Measurements from ENCODE around the gene PTK7. TPM values are rescaled to one million over a fixed set of nuclear protein-coding genes. Genes with fewer than 3 reads are reported as not detected.

PTK7 gene
- total RNA-seq, 1 experiment from 2014 or later, result 165 TPM

GRCh38 chr6:43181621-43181941 is 105.5 kb downstream of the PTK7 start:
- ChIA-PET CTCF (interaction anchor here (0.8 to 1.6 kb wide), 6 partner anchors 9 to 315 kb away, joined by 3 to 11 read pairs (median 5); partner anchors contain the start of gene DNPH1), POLR2A (interaction anchor here (0.8 to 4.0 kb wide), 6 partner anchors 10 to 252 kb away, joined by 3 to 29 read pairs (median 3); partner anchors contain the start of genes CNPY3, CRIP3, DNPH1 and PTK7)
- TF ChIP-seq KAT7 (CRISPR knock-in tag; IDR thresholded peaks at IDR 0.05; ENCODE audit: borderline replicate concordance) (no peak), CBFB (CRISPR knock-in tag; IDR thresholded peaks at IDR 0.05; ENCODE audit: low read depth) (no peak), NR1H2 (CRISPR knock-in tag; IDR thresholded peaks at IDR 0.05) (no peak), ZNF317 (CRISPR knock-in tag; IDR thresholded peaks at IDR 0.05; ENCODE audit: borderline replicate concordance, low read depth) (no peak), ZNF396 (CRISPR knock-in tag; IDR thresholded peaks at IDR 0.05; ENCODE audit: borderline replicate concordance) (no peak), ATF1 (CRISPR knock-in tag; IDR thresholded peaks at IDR 0.05) (no peak), MYBL2 (CRISPR knock-in tag; IDR thresholded peaks at IDR 0.05) (no peak), PRDM15 (CRISPR knock-in tag; IDR thresholded peaks at IDR 0.05) (no peak), AR (CRISPR knock-in tag; IDR thresholded peaks at IDR 0.05) (no peak), RELA (CRISPR knock-in tag; IDR thresholded peaks at IDR 0.05; ENCODE audit: borderline replicate concordance) (no peak), NR3C1 (CRISPR knock-in tag; conservative IDR thresholded peaks at IDR 0.05; ENCODE audit: low read depth) (no peak), AFF4 (CRISPR knock-in tag; IDR thresholded peaks at IDR 0.05; ENCODE audit: borderline replicate concordance) (no peak), ZNF219 (CRISPR knock-in tag; IDR thresholded peaks at IDR 0.05; ENCODE audit: borderline replicate concordance) (no peak), ZMAT4 (CRISPR knock-in tag; IDR thresholded peaks at IDR 0.05) (no peak), ZSCAN18 (CRISPR knock-in tag; IDR thresholded peaks at IDR 0.05) (no peak)
- H3K9me3 Mint-ChIP-seq, result no peaks in the 10 kb centered on the region
- no peaks in the 10 kb centered on the region; the same call in 1 of the 2 replicates for H3K27me3 Mint-ChIP-seq (ENCODE audit: low read depth)
- no peak for DNase-seq (ENCODE audit: low spot score)
- peak; percentile 69; the same call in 1 of the 2 replicates for ATAC-seq
- H3K27ac Mint-ChIP-seq, result peak overlapping the region; percentile 95
- H3K4me1 Mint-ChIP-seq, result peaks cover 20% of the 10 kb centered on the region
- peak overlapping the region; percentile 89 for H3K4me3 Mint-ChIP-seq
- H3K36me3 Mint-ChIP-seq, result peaks cover 18% of the 10 kb centered on the region

Data from WTC11 (cell line).